HG02763 (cell line): ENCODE measurements around the gene SLC9A7.

ENCODE experiments used
- ATAC-seq: cut with Tn5 transposase; IDR thresholded peaks from one replicate; pipeline ENCODE4 v1.9.1; 2021; ENCODE audit warnings: mild to moderate bottlenecking, moderate library complexity; ENCODE audit not compliant: unreplicated experiment

Gene SLC9A7

GRCh38 chrX:46653482-46653881, 105.4 kb downstream of the SLC9A7 start:
- no peak for ATAC-seq

- no peak for ATAC-seq
Measured at GRCh38 chrX:46649421-46650260, 109.3 kb downstream of the SLC9A7 start.

- ATAC-seq, result no peak
Measured at GRCh38 chrX:46648660-46649059, 110.3 kb downstream of the SLC9A7 start.

- no peak for ATAC-seq
Measured at GRCh38 chrX:46647251-46647650, 111.7 kb downstream of the SLC9A7 start.

- ATAC-seq, result no peak
Measured at GRCh38 chrX:46645614-46646013, 113.3 kb downstream of the SLC9A7 start.

- ATAC-seq, result no peak
Measured at GRCh38 chrX:46643636-46644035, 115.3 kb downstream of the SLC9A7 start.

GRCh38 chrX:46642145-46642544, 116.8 kb downstream of the SLC9A7 start:
- ATAC-seq, result no peak

GRCh38 chrX:46637938-46638337, 121.0 kb downstream of the SLC9A7 start:
- ATAC-seq, result peak; percentile 45

- no peak for ATAC-seq
Measured at GRCh38 chrX:46636223-46636622, 122.7 kb downstream of the SLC9A7 start.

GRCh38 chrX:46635186-46635585, 123.7 kb downstream of the SLC9A7 start:
- ATAC-seq, result no peak

- no peak for ATAC-seq
Measured at GRCh38 chrX:46634577-46634976, 124.3 kb downstream of the SLC9A7 start.

GRCh38 chrX:46630141-46630540, 128.8 kb downstream of the SLC9A7 start:
- ATAC-seq, result no peak

GRCh38 chrX:46628460-46629371, 130.2 kb downstream of the SLC9A7 start:
- ATAC-seq, result peak; percentile 88

- ATAC-seq, result peak; percentile 12
Measured at GRCh38 chrX:46627711-46628419, 131.1 kb downstream of the SLC9A7 start.

- ATAC-seq, result no peak
Measured at GRCh38 chrX:46627062-46627461, 131.9 kb downstream of the SLC9A7 start.

- no peak for ATAC-seq
Measured at GRCh38 chrX:46626566-46626965, 132.4 kb downstream of the SLC9A7 start.

- ATAC-seq, result no peak
Measured at GRCh38 chrX:46624090-46624786, 134.7 kb downstream of the SLC9A7 start.

GRCh38 chrX:46621572-46621971, 137.3 kb downstream of the SLC9A7 start:
- ATAC-seq, result no peak

- no peak for ATAC-seq
Measured at GRCh38 chrX:46620505-46620904, 138.4 kb downstream of the SLC9A7 start.

- ATAC-seq, result no peak
Measured at GRCh38 chrX:46618947-46619346, 140.0 kb downstream of the SLC9A7 start.

GRCh38 chrX:46617906-46618305, 141.0 kb downstream of the SLC9A7 start:
- ATAC-seq, result no peak
